Endothelial cell of umbilical vein (primary cell): ENCODE measurements around the gene ZNF800. TPM values are rescaled to one million over a fixed set of nuclear protein-coding genes. Genes with fewer than 3 reads are reported as not detected.

Experiments
- BruUV-seq: library from RNA; stranded (reverse); fragments of 400-500 nt; replicated peaks from 2 replicates; lab custom pipeline; 2021; lab: Mats Ljungman, UMichigan
- CTCF ChIA-PET: fragments of 300-600, 350-600 bp; sonication (Branson Sonifier 250); formaldehyde crosslinking; loops from one replicate; lab custom pipeline; 2021; ENCODE audit warnings: antibody characterized with exemption, inconsistent platforms; lab: Charles Lee
- POLR2A ChIA-PET: fragments of 300-600, 350-600 bp; sonication (Branson Sonifier 250); formaldehyde crosslinking; loops from one replicate; lab custom pipeline; 2021; ENCODE audit warnings: antibody characterized with exemption, inconsistent platforms; lab: Charles Lee
- DNase-seq: peaks from one replicate; pipeline ENCODE4 v3.0.0-alpha.2; 2011; ENCODE audit warnings: low read depth, low spot score
- FAIRE-seq: peaks from 2 replicates; lab custom pipeline; 2011; peaks lifted over from hg19 to GRCh38; lab: Jason Lieb, UNC
- H2AFZ ChIP-seq: 2 replicates; pipeline ENCODE4 v1.6.0; 2012; ENCODE audit warnings: low read depth, low read length, control low read depth, inconsistent platforms
- H3K27ac ChIP-seq: 2 replicates; pipeline ENCODE4 v1.5.1; 2011; ENCODE audit warnings: low read depth, mild to moderate bottlenecking, control low read depth, low read length, moderate library complexity; ENCODE audit not compliant: insufficient read depth
- H3K27me3 ChIP-seq, 2 experiments: 2 replicates each; pipeline versions ENCODE4 v1.6.0 to v1.6.1; 2011; ENCODE audit warnings: low read length in 2 of 2, mixed read lengths in 1 of 2; ENCODE audit not compliant: control insufficient read depth in 2 of 2, insufficient read depth in 2 of 2
- H3K36me3 ChIP-seq, 2 experiments: 2 replicates in 1 of 2; 3 replicates in 1 of 2; pipeline ENCODE4 v1.5.1; 2011; ENCODE audit warnings: low read length in 2 of 2, mild to moderate bottlenecking in 1 of 2, moderate library complexity in 1 of 2; ENCODE audit not compliant: control insufficient read depth in 2 of 2, insufficient read depth in 2 of 2; ENCODE audit errors: extremely low read depth in 1 of 2
- H3K4me1 ChIP-seq: 3 replicates; pipeline ENCODE4 v1.5.1; 2011; ENCODE audit warnings: mild to moderate bottlenecking, low read length; ENCODE audit not compliant: control insufficient read depth, insufficient read depth; ENCODE audit errors: extremely low read depth
- H3K4me2 ChIP-seq: 2 replicates; pipeline ENCODE4 v1.6.1; 2011; ENCODE audit warnings: low read length, control low read depth, mixed read lengths; ENCODE audit not compliant: insufficient read depth
- H3K4me3 ChIP-seq, 3 experiments: fragments of 200-600 bp in 1 of 3; sonication (generic), shearing (Covaris generic) in 1 of 3; replicated peaks in 1 of 3; 2 replicates each; pipeline ENCODE4 v1.5.1; 2011 to 2016; ENCODE audit warnings: control low read depth in 3 of 3, low read length in 3 of 3, mild to moderate bottlenecking in 2 of 3, inconsistent platforms in 1 of 3, low read depth in 1 of 3, moderate library complexity in 1 of 3; ENCODE audit not compliant: insufficient read depth in 1 of 3
- H3K79me2 ChIP-seq: 2 replicates; pipeline ENCODE4 v1.6.0; 2012; ENCODE audit warnings: low read length, inconsistent platforms; ENCODE audit not compliant: control insufficient read depth, insufficient read depth
- H3K9ac ChIP-seq: replicated peaks from 2 replicates; pipeline ENCODE3; 2011; ENCODE audit warnings: low read length, control low read depth; ENCODE audit not compliant: insufficient read depth; ENCODE audit errors: extremely low read depth
- H3K9me1 ChIP-seq: replicated peaks from 3 replicates; pipeline ENCODE4 v1.6.0; 2011; ENCODE audit warnings: mild to moderate bottlenecking, low read length; ENCODE audit not compliant: control insufficient read depth, insufficient read depth; ENCODE audit errors: extremely low read depth
- H3K9me3 ChIP-seq: replicated peaks from 2 replicates; pipeline ENCODE4 v1.5.1; 2012; ENCODE audit warnings: low read length, inconsistent platforms; ENCODE audit not compliant: control insufficient read depth, insufficient read depth
- H4K20me1 ChIP-seq: replicated peaks from 2 replicates; pipeline ENCODE3; 2011; ENCODE audit warnings: mild to moderate bottlenecking, low read length; ENCODE audit not compliant: control insufficient read depth, insufficient read depth; ENCODE audit errors: extremely low read depth
- CTCF ChIP-seq, 2 donors: IDR thresholded peaks; 1 replicate in 1 of 2; 2 replicates in 1 of 2; pipeline ENCODE4 v1.5.1; 2011; ENCODE audit warnings: low read length in 2 of 2, mild to moderate bottlenecking in 2 of 2, moderate library complexity in 2 of 2, control low read depth in 1 of 2, inconsistent platforms in 1 of 2, low read depth in 1 of 2; ENCODE audit not compliant: insufficient read depth in 1 of 2; ENCODE audit errors: extremely low read depth in 1 of 2
- EZH2 ChIP-seq: IDR thresholded peaks from 2 replicates; pipeline ENCODE4 v1.6.1; 2012; ENCODE audit warnings: borderline replicate concordance, low read depth, mild to moderate bottlenecking, moderate library complexity, low read length, inconsistent platforms; ENCODE audit not compliant: severe bottlenecking
- FOS ChIP-seq: IDR thresholded peaks from 2 replicates; pipeline ENCODE4 v1.6.1; 2011; ENCODE audit warnings: mild to moderate bottlenecking, low read length, moderate library complexity, borderline replicate concordance; ENCODE audit not compliant: insufficient read depth
- GATA2 ChIP-seq: IDR thresholded peaks from 2 replicates; pipeline ENCODE4 v1.7.0; 2011; ENCODE audit warnings: low read depth, mild to moderate bottlenecking, moderate library complexity, mixed read lengths, low read length; ENCODE audit not compliant: insufficient read length, insufficient read depth
- JUN ChIP-seq: IDR thresholded peaks from 2 replicates; pipeline ENCODE4 v1.6.1; 2011; ENCODE audit warnings: borderline replicate concordance, low read depth; ENCODE audit not compliant: insufficient read length, insufficient read depth
- MAX ChIP-seq: IDR thresholded peaks from 2 replicates; pipeline ENCODE4 v1.6.1; 2011; ENCODE audit not compliant: insufficient read depth, insufficient read length
- MYC ChIP-seq: IDR thresholded peaks from one replicate; pipeline ENCODE4 v1.6.1; 2011; ENCODE audit warnings: mild to moderate bottlenecking, low read depth, low read length
- POLR2A ChIP-seq: IDR thresholded peaks from 2 replicates; pipeline ENCODE4 v1.6.1; 2012; ENCODE audit warnings: low read depth, mild to moderate bottlenecking, control low read depth, low read length
- POLR2AphosphoS5 ChIP-seq: IDR thresholded peaks from 2 replicates; pipeline ENCODE4 v1.6.1; 2012; ENCODE audit warnings: low read depth, mild to moderate bottlenecking, control low read depth, low read length, moderate library complexity; ENCODE audit not compliant: insufficient read depth
- dilution Hi-C: fragments of 300-500 bp; cut with MboI; formaldehyde crosslinking; loops from one replicate; pipeline ENCODE4 v1.15.0; 2019; ENCODE audit warnings: low sequenced_read_pairs; ENCODE audit not compliant: extremely low pct_ligation_motif_present
- intact Hi-C: fragments of 100-400 bp; cut with micrococcal nuclease; formaldehyde crosslinking; loops from one replicate; pipeline ENCODE4 v1.10.0; 2022
- polyA plus RNA-seq, 4 experiments: library from polyadenylated mRNA; depleted of rRNA in 3 of 4; stranded (reverse) in 3 of 4; unstranded in 1 of 4; fragments of >200 nt; gene quantifications; 2 replicates each; pipeline versions ENCODE4 v1.2.1 to v1.2.3, GENCODE V29; 2011 to 2012; ENCODE audit warnings: missing spikeins in 1 of 4
- total RNA-seq: library from RNA; stranded (reverse); gene quantifications from 2 replicates; pipeline ENCODE4 v1.2.3, GENCODE V29; 2021

ZNF800 gene
- total and polyA plus RNA-seq, 2 donors (not counting 3 experiments of a cell fraction or from before 2014, with no cell fraction given), result 10.9 to 35.4 TPM

GRCh38 chr7:127322832-127323493 is 69.5 kb downstream of the ZNF800 start:
- Histone ChIP-seq H3K4me2 (no peak overlapping the region), H3K9me1 (no peaks in the 10 kb centered on the region), H3K27me3 (peaks cover 0 to 2% of the 10 kb centered on the region in 2 experiments), H3K9ac (no peak overlapping the region), H3K9me3 (no peaks in the 10 kb centered on the region), H4K20me1 (no peaks in the 10 kb centered on the region), H3K4me1 (no peaks in the 10 kb centered on the region), H3K27ac (no peak overlapping the region), H2AFZ (no peak overlapping the region), H3K4me3 (no peak overlapping the region), H3K79me2 (no peaks in the 10 kb centered on the region), H3K36me3 (no peaks in the 10 kb centered on the region)
- TF ChIP-seq JUN, result no peak
- TF ChIP-seq POLR2A, result no peak
- no peak for TF ChIP-seq MYC
- no peak for TF ChIP-seq CTCF (IDR thresholded peaks at IDR 0.05; ENCODE audit: extremely low read depth in 1 of 2, insufficient read depth in 1 of 2, low read depth in 1 of 2, low read length in 2 of 2)
- CTCF ChIA-PET, result no interaction called here
- POLR2A ChIA-PET, result no interaction called here
- DNase-seq, result no peak
- dilution Hi-C loops, result no loop called here
- BruUV-seq, result no TSS peak
- intact Hi-C loops, result no loop called here
- no peak for FAIRE-seq

- no TSS peak for BruUV-seq
- dilution Hi-C loops, result no loop called here
These were observed 70.2 kb downstream of the ZNF800 start for GRCh38 chr7:127322351-127322750.

More at GRCh38 chr7:127322351-127322750, 70.2 kb downstream of the ZNF800 start:
- no peak for TF ChIP-seq CTCF (IDR thresholded peaks at IDR 0.05; ENCODE audit: extremely low read depth in 1 of 2, insufficient read depth in 1 of 2, low read depth in 1 of 2, low read length in 2 of 2)
- no peak for TF ChIP-seq EZH2
- TF ChIP-seq MYC, result no peak
- TF ChIP-seq FOS, result no peak
- TF ChIP-seq MAX, result no peak
- TF ChIP-seq JUN, result no peak
- TF ChIP-seq POLR2AphosphoS5, result no peak
- no peak for TF ChIP-seq POLR2A
- TF ChIP-seq GATA2, result no peak
- Histone ChIP-seq H3K4me2 (no peak overlapping the region), H3K4me1 (no peaks in the 10 kb centered on the region), H3K36me3 (no peaks in the 10 kb centered on the region), H3K27ac (no peak overlapping the region), H3K9me3 (no peaks in the 10 kb centered on the region), H3K9ac (no peak overlapping the region), H3K79me2 (no peaks in the 10 kb centered on the region), H2AFZ (no peak overlapping the region), H3K9me1 (no peaks in the 10 kb centered on the region), H4K20me1 (no peaks in the 10 kb centered on the region), H3K4me3 (no peak overlapping the region), H3K27me3 (peaks cover 0 to 2% of the 10 kb centered on the region in 2 experiments)
- ChIA-PET CTCF (no interaction called here), POLR2A (no interaction called here)
- intact Hi-C loops, result no loop called here
- DNase-seq, result no peak
- no peak for FAIRE-seq
